H1 (cell line): ENCODE results near the gene CAMK2A. TPM values are rescaled to one million over a fixed set of nuclear protein-coding genes. Genes with fewer than 3 reads are reported as not detected.

Source experiments
- CBX5 ChIP-seq: fragments of 300-800, 300-1000 bp; sonication (generic); IDR thresholded peaks from 2 replicates; pipeline ENCODE4 v1.7.1; 2016; ENCODE audit warnings: antibody characterized with exemption, low read length, low read depth
- EP300 ChIP-seq, 2 experiments: IDR thresholded peaks; 1 replicate in 1 of 2; 2 replicates in 1 of 2; pipeline ENCODE4 v1.6.1; 2011 to 2012; ENCODE audit warnings: low read depth in 2 of 2, low read length in 2 of 2, mild to moderate bottlenecking in 2 of 2, borderline replicate concordance in 1 of 2, inconsistent platforms in 1 of 2, moderate library complexity in 1 of 2
- NRF1 ChIP-seq: IDR thresholded peaks from 2 replicates; pipeline ENCODE4 v1.6.1; 2011; ENCODE audit warnings: mild to moderate bottlenecking, low read depth, low read length, improper control_type of control experiment
- RNF2 ChIP-seq: fragments of 200-900, 300-1000 bp; sonication (generic); IDR thresholded peaks from 2 replicates; pipeline ENCODE4 v1.7.1; 2016; ENCODE audit warnings: borderline replicate concordance, low read depth, mild to moderate bottlenecking, antibody characterized with exemption, low read length; ENCODE audit not compliant: poor library complexity, severe bottlenecking; ENCODE audit errors: missing control alignments
- SIN3A ChIP-seq, 2 experiments: IDR thresholded peaks in 1 of 2; conservative IDR thresholded peaks in 1 of 2; 2 replicates each; pipeline ENCODE4 v1.6.1; 2011 to 2012; ENCODE audit warnings: low read length in 2 of 2, improper control_type of control experiment in 1 of 2, low read depth in 1 of 2, mild to moderate bottlenecking in 1 of 2
- SP1 ChIP-seq: IDR thresholded peaks from 2 replicates; pipeline ENCODE4 v1.6.1; 2011; ENCODE audit warnings: low read depth, low read length
- SP4 ChIP-seq: IDR thresholded peaks from 2 replicates; pipeline ENCODE4 v1.6.1; 2012; ENCODE audit warnings: low read length, inconsistent platforms
- YY1 ChIP-seq: IDR thresholded peaks from 2 replicates; pipeline ENCODE4 v1.6.1; 2011; ENCODE audit warnings: low read depth, mild to moderate bottlenecking, low read length
- polyA plus RNA-seq, 7 experiments: library from polyadenylated mRNA; depleted of rRNA in 3 of 7; stranded (reverse) in 5 of 7; unstranded in 2 of 7; fragments of >200 nt in 5 of 7; fragments of 200-250 nt in 2 of 7; gene quantifications; 1 replicate in 5 of 7; 2 replicates in 1 of 7; 4 replicates in 1 of 7; pipeline versions ENCODE4 v1.2.1 to v1.2.3, GENCODE V29; 2011 to 2013; ENCODE audit warnings: missing spikeins in 2 of 7, mixed read lengths in 2 of 7
- total RNA-seq: library from RNA; stranded (reverse); fragmentation: NEBNext Ultra II Directional; extraction: Animal tissue kit (Norgen Biotek cat#: 25700); gene quantifications from 2 replicates; pipeline ENCODE4 v1.2.1, GENCODE V29; 2021
- TF ChIP-seq, protein P1 (sequence below): fragments of 300-600 bp; sonication (generic); IDR thresholded peaks from 2 replicates; pipeline ENCODE4 v1.7.1; 2012; ENCODE audit warnings: low read length, moderate library complexity, mild to moderate bottlenecking, inconsistent platforms; ENCODE audit not compliant: insufficient replicate concordance

Gene CAMK2A
- total and polyA plus RNA-seq, 2 of the 8 experiments (the other 6 are each of a cell fraction or from before 2014, with no cell fraction given) = 0.20 to 0.28 TPM

DNA sequence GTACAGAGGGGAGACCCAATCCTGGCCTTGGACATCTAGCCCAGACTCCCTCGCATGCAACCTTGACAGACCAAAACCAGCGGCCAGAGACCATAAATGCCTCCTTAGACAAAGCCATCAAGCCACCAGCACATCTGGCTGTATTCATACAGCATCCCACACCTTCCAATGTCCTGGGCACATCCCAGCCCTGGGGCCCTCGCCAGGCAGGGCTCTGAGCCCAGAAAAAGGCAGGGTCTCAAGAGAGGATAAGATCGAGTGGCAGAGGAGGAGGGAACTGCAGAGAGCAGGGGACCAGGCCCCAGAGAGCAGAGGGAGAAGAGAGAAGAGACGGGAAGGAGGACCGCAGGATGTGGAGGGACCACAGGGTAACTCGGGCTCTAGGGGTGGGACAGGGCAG is 45.4 kb downstream of the CAMK2A start (continued):
- TF ChIP-seq, protein P1, sequence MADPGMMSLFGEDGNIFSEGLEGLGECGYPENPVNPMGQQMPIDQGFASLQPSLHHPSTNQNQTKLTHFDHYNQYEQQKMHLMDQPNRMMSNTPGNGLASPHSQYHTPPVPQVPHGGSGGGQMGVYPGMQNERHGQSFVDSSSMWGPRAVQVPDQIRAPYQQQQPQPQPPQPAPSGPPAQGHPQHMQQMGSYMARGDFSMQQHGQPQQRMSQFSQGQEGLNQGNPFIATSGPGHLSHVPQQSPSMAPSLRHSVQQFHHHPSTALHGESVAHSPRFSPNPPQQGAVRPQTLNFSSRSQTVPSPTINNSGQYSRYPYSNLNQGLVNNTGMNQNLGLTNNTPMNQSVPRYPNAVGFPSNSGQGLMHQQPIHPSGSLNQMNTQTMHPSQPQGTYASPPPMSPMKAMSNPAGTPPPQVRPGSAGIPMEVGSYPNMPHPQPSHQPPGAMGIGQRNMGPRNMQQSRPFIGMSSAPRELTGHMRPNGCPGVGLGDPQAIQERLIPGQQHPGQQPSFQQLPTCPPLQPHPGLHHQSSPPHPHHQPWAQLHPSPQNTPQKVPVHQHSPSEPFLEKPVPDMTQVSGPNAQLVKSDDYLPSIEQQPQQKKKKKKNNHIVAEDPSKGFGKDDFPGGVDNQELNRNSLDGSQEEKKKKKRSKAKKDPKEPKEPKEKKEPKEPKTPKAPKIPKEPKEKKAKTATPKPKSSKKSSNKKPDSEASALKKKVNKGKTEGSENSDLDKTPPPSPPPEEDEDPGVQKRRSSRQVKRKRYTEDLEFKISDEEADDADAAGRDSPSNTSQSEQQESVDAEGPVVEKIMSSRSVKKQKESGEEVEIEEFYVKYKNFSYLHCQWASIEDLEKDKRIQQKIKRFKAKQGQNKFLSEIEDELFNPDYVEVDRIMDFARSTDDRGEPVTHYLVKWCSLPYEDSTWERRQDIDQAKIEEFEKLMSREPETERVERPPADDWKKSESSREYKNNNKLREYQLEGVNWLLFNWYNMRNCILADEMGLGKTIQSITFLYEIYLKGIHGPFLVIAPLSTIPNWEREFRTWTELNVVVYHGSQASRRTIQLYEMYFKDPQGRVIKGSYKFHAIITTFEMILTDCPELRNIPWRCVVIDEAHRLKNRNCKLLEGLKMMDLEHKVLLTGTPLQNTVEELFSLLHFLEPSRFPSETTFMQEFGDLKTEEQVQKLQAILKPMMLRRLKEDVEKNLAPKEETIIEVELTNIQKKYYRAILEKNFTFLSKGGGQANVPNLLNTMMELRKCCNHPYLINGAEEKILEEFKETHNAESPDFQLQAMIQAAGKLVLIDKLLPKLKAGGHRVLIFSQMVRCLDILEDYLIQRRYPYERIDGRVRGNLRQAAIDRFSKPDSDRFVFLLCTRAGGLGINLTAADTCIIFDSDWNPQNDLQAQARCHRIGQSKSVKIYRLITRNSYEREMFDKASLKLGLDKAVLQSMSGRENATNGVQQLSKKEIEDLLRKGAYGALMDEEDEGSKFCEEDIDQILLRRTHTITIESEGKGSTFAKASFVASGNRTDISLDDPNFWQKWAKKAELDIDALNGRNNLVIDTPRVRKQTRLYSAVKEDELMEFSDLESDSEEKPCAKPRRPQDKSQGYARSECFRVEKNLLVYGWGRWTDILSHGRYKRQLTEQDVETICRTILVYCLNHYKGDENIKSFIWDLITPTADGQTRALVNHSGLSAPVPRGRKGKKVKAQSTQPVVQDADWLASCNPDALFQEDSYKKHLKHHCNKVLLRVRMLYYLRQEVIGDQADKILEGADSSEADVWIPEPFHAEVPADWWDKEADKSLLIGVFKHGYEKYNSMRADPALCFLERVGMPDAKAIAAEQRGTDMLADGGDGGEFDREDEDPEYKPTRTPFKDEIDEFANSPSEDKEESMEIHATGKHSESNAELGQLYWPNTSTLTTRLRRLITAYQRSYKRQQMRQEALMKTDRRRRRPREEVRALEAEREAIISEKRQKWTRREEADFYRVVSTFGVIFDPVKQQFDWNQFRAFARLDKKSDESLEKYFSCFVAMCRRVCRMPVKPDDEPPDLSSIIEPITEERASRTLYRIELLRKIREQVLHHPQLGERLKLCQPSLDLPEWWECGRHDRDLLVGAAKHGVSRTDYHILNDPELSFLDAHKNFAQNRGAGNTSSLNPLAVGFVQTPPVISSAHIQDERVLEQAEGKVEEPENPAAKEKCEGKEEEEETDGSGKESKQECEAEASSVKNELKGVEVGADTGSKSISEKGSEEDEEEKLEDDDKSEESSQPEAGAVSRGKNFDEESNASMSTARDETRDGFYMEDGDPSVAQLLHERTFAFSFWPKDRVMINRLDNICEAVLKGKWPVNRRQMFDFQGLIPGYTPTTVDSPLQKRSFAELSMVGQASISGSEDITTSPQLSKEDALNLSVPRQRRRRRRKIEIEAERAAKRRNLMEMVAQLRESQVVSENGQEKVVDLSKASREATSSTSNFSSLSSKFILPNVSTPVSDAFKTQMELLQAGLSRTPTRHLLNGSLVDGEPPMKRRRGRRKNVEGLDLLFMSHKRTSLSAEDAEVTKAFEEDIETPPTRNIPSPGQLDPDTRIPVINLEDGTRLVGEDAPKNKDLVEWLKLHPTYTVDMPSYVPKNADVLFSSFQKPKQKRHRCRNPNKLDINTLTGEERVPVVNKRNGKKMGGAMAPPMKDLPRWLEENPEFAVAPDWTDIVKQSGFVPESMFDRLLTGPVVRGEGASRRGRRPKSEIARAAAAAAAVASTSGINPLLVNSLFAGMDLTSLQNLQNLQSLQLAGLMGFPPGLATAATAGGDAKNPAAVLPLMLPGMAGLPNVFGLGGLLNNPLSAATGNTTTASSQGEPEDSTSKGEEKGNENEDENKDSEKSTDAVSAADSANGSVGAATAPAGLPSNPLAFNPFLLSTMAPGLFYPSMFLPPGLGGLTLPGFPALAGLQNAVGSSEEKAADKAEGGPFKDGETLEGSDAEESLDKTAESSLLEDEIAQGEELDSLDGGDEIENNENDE = no peak
- TF ChIP-seq YY1 (no peak), SP4 (no peak), CBX5 (no peak), SP1 (no peak), SIN3A (conservative IDR thresholded peaks at IDR 0.05 in 1 of 2, IDR thresholded peaks at IDR 0.05 in 1 of 2; ENCODE audit: low read depth in 1 of 2, low read length in 2 of 2) (no peak), RNF2 (no peak), EP300 (IDR thresholded peaks at IDR 0.05; ENCODE audit: borderline replicate concordance in 1 of 2, low read depth in 2 of 2, low read length in 2 of 2) (no peak), NRF1 (no peak)
